ENCODE data around the gene ABHD16B. TPM values are rescaled to one million over a fixed set of nuclear protein-coding genes. Genes with fewer than 3 reads are reported as not detected.

ABHD16B gene
- total and polyA plus RNA-seq, 2 of the 13 experiments (the other 11 are each of a cell fraction or from before 2014, with no cell fraction given) = not detected

DNA sequence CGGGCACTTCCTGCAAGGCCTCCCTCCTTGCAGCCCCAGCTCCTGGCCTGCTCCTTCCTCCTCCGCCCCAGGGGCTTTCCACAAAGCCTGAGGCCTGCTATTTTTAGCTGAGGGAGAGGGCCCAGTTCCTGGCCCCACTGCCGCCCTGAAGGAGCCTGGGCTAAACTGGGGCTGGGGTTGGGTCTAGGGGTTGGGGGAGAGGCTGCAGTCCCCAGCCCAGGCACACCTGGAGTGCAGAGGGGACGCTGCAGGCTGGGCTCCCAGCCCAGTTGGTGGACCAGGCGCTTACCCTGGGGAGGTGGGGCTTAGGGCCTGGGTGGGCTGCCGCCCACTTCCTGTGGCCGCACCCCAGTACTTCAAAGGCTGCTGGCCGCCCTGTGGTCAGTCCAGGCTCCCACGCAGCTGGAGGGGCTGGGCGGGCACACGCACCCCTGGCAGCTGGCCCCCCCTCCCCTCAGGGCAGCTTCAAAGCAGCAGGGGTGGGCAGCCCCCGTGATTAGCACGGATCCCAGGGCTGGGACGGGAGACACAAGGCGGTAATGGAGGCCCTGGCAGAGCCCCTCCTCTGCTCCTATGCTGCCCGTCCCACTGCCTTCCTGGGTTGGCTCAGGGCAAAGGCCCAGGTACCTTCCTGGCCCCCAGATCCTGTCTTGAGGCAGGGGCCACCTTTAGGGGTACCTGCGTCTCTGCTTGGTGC lies 7.1 kb upstream of the ABHD16B start (continued):
- TF ChIP-seq ZNF749 (CRISPR knock-in tag; IDR thresholded peaks at IDR 0.05; ENCODE audit: borderline replicate concordance) = 0 out of 2 replicates have a peak, but pooled peaks have one; percentile 70
- no peak for TF ChIP-seq ZNF441 (CRISPR knock-in tag; IDR thresholded peaks at IDR 0.05; ENCODE audit: borderline replicate concordance)
- TF ChIP-seq ZNF772 (CRISPR knock-in tag; IDR thresholded peaks at IDR 0.05) = no peak
- TF ChIP-seq CCAR2 (optimal IDR thresholded peaks at IDR 0.05; ENCODE audit: low read depth, low read length) = no peak
- TF ChIP-seq MAFG (CRISPR knock-in tag; IDR thresholded peaks at IDR 0.05) = no peak
- peak; percentile 33; the same call in 1 of the 2 replicates for TF ChIP-seq ZNF614 (CRISPR knock-in tag; IDR thresholded peaks at IDR 0.05; ENCODE audit: borderline replicate concordance)
- TF ChIP-seq RXRA (CRISPR knock-in tag; IDR thresholded peaks at IDR 0.05) = no peak
- TF ChIP-seq ZMAT3 (CRISPR knock-in tag; conservative IDR thresholded peaks at IDR 0.05) = peak; percentile 65; the same call in 1 of the 2 replicates
- peak; percentile 72; the same call in 1 of the 2 replicates for TF ChIP-seq YEATS4 (CRISPR knock-in tag; IDR thresholded peaks at IDR 0.05; ENCODE audit: borderline replicate concordance)
- no peak for TF ChIP-seq GABPA (IDR thresholded peaks at IDR 0.05; ENCODE audit: low read depth, low read length)
- TF ChIP-seq GABPA (CRISPR knock-in tag; IDR thresholded peaks at IDR 0.05; ENCODE audit: low read depth) = peak; percentile 54; the same call in 1 of the 2 replicates
- peak; percentile 83 for TF ChIP-seq AKAP8 (CRISPR knock-in tag; IDR thresholded peaks at IDR 0.05)
- TF ChIP-seq BRD4 (CRISPR knock-in tag; IDR thresholded peaks at IDR 0.05) = peak; percentile 84
- TF ChIP-seq ZNF562 (CRISPR knock-in tag; IDR thresholded peaks at IDR 0.05; ENCODE audit: borderline replicate concordance) = no peak
- no peak for TF ChIP-seq ZNF652 (CRISPR knock-in tag; IDR thresholded peaks at IDR 0.05; ENCODE audit: borderline replicate concordance, low read depth)
- TF ChIP-seq ZNF496 (CRISPR knock-in tag; IDR thresholded peaks at IDR 0.05; ENCODE audit: insufficient replicate concordance) = no peak
- TF ChIP-seq NCOA1 (CRISPR knock-in tag; IDR thresholded peaks at IDR 0.05) = no peak
- no peak; the same call in 1 of the 2 replicates for TF ChIP-seq GATAD1 (CRISPR knock-in tag; IDR thresholded peaks at IDR 0.05)
- no peak for TF ChIP-seq NCOR1 (IDR thresholded peaks at IDR 0.05; ENCODE audit: borderline replicate concordance, low read length)
- no peak for TF ChIP-seq ZFP1 (CRISPR knock-in tag; IDR thresholded peaks at IDR 0.05)
- no peak for TF ChIP-seq ZNF672 (CRISPR knock-in tag; IDR thresholded peaks at IDR 0.05)
- TF ChIP-seq, protein P1, sequence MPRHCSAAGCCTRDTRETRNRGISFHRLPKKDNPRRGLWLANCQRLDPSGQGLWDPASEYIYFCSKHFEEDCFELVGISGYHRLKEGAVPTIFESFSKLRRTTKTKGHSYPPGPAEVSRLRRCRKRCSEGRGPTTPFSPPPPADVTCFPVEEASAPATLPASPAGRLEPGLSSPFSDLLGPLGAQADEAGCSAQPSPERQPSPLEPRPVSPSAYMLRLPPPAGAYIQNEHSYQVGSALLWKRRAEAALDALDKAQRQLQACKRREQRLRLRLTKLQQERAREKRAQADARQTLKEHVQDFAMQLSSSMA (CRISPR knock-in tag; IDR thresholded peaks at IDR 0.05) = no peak
- TF ChIP-seq, protein P2, sequence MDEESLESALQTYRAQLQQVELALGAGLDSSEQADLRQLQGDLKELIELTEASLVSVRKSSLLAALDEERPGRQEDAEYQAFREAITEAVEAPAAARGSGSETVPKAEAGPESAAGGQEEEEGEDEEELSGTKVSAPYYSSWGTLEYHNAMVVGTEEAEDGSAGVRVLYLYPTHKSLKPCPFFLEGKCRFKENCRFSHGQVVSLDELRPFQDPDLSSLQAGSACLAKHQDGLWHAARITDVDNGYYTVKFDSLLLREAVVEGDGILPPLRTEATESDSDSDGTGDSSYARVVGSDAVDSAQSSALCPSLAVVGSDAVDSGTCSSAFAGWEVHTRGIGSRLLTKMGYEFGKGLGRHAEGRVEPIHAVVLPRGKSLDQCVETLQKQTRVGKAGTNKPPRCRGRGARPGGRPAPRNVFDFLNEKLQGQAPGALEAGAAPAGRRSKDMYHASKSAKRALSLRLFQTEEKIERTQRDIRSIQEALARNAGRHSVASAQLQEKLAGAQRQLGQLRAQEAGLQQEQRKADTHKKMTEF (CRISPR knock-in tag; IDR thresholded peaks at IDR 0.05) = peak; percentile 38; the same call in 1 of the 2 replicates
- TF ChIP-seq BHLHE40 (IDR thresholded peaks at IDR 0.05; ENCODE audit: low read length) = no peak
- TF ChIP-seq SRF (IDR thresholded peaks at IDR 0.05; ENCODE audit: low read depth, low read length) = no peak
- TF ChIP-seq GZF1 (CRISPR knock-in tag; IDR thresholded peaks at IDR 0.05) = no peak
- TF ChIP-seq ZBTB7A (CRISPR knock-in tag; IDR thresholded peaks at IDR 0.05) = peak; percentile 60; the same call in 1 of the 2 replicates
- TF ChIP-seq ZNF343 (CRISPR knock-in tag; IDR thresholded peaks at IDR 0.05) = peak; percentile 57; the same call in 1 of the 2 replicates
- TF ChIP-seq, protein P3, sequence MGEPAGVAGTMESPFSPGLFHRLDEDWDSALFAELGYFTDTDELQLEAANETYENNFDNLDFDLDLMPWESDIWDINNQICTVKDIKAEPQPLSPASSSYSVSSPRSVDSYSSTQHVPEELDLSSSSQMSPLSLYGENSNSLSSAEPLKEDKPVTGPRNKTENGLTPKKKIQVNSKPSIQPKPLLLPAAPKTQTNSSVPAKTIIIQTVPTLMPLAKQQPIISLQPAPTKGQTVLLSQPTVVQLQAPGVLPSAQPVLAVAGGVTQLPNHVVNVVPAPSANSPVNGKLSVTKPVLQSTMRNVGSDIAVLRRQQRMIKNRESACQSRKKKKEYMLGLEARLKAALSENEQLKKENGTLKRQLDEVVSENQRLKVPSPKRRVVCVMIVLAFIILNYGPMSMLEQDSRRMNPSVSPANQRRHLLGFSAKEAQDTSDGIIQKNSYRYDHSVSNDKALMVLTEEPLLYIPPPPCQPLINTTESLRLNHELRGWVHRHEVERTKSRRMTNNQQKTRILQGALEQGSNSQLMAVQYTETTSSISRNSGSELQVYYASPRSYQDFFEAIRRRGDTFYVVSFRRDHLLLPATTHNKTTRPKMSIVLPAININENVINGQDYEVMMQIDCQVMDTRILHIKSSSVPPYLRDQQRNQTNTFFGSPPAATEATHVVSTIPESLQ (CRISPR knock-in tag; conservative IDR thresholded peaks at IDR 0.05) = no peak

Measured in HepG2 (cell line).